ENCODE measurements around the gene ACBD7. TPM values are rescaled to one million over a fixed set of nuclear protein-coding genes. Genes with fewer than 3 reads are reported as not detected.
A peak's percentile ranks its signal among the peaks of the same experiment; 100 is the strongest.

ACBD7 gene
- total RNA-seq, 2 experiments from 2014 or later: 2.4 to 2.6 TPM

GRCh38 chr10:15120523-15120922, 31.9 kb upstream of the ACBD7 start:
- ChIA-PET CTCF (interaction anchor here (3.4 kb wide), 1 partner anchor 15 kb away, joined by 16 read pairs; no protein-coding TSS in a partner anchor), POLR2A (no interaction called here)
- no peaks in the 10 kb centered on the region for H3K9me3 Mint-ChIP-seq (ENCODE audit: low read depth)
- DNase-seq: no peak
- no peak for ATAC-seq
- intact Hi-C loops (cut with DNase I, micrococcal nuclease): loop anchor here in 1 of 2 experiments (5.0 to 10.0 kb wide), 3 partner anchors 87 to 558 kb away; no protein-coding TSS in a partner anchor
- no peak overlapping the region for H3K27ac Mint-ChIP-seq
- peaks cover 38% of the 10 kb centered on the region for H3K4me1 Mint-ChIP-seq
- no peaks in the 10 kb centered on the region for H3K27me3 Mint-ChIP-seq
- H3K4me3 Mint-ChIP-seq: no peak overlapping the region
- peaks cover 17% of the 10 kb centered on the region for H3K36me3 Mint-ChIP-seq (ENCODE audit: low read depth)

DNA sequence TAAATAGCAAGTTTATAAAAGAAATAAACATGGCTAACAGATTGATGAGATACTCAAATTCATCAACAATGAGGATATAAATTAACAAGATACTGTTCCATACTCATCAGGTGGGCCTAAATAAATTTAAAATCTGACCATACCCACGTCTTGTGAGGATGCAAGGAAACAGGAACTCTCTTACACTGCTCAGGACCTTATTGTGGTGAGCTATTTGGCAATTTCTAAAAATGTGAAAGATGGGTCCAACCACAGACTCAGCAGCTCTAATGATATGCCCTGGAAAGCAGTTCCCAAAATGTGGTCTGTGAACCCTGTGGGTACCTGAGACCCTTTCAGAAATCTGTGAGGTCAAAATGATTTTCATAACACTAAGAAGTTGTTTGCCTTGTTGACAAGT, 30.0 kb upstream of the ACBD7 start:
- CTCF ChIA-PET: interaction anchor here (0.9 to 1.7 kb wide), 2 partner anchors 12 to 15 kb away, joined by 3 to 7 read pairs; no protein-coding TSS in a partner anchor

GRCh38 chr10:15116225-15116624, 27.6 kb upstream of the ACBD7 start:
- Mint-ChIP-seq H3K4me1 (peaks cover 9% of the 10 kb centered on the region), H3K4me3 (no peak overlapping the region), H3K9me3 (ENCODE audit: low read depth) (no peaks in the 10 kb centered on the region), H3K27me3 (no peaks in the 10 kb centered on the region), H3K27ac (no peak overlapping the region), H3K36me3 (ENCODE audit: low read depth) (peaks cover 12% of the 10 kb centered on the region)
- DNase-seq (no peak), ATAC-seq (no peak)
- intact Hi-C loops (cut with DNase I, micrococcal nuclease): no loop called here
- POLR2A ChIA-PET: no interaction called here
- CTCF ChIA-PET: interaction anchor here (0.9 to 2.0 kb wide), 2 partner anchors 10 to 11 kb away, joined by 3 to 6 read pairs; no protein-coding TSS in a partner anchor

More for the DNA sequence above, 30.0 kb upstream of the ACBD7 start:
- Mint-ChIP-seq H3K4me3 (no peak overlapping the region), H3K9me3 (ENCODE audit: low read depth) (no peaks in the 10 kb centered on the region), H3K27ac (no peak overlapping the region), H3K4me1 (peaks cover 21% of the 10 kb centered on the region), H3K36me3 (ENCODE audit: low read depth) (peaks cover 9% of the 10 kb centered on the region), H3K27me3 (no peaks in the 10 kb centered on the region)
- POLR2A ChIA-PET: interaction anchor here (1.2 kb wide), 1 partner anchor 933 kb away, joined by 3 read pairs; no protein-coding TSS in a partner anchor
- intact Hi-C loops (cut with DNase I, micrococcal nuclease): no loop called here
- DNase-seq (no peak), ATAC-seq (no peak)

- Mint-ChIP-seq H3K4me3 (no peak overlapping the region), H3K27me3 (no peaks in the 10 kb centered on the region), H3K4me1 (peaks cover 9% of the 10 kb centered on the region), H3K9me3 (ENCODE audit: low read depth) (no peaks in the 10 kb centered on the region), H3K27ac (no peak overlapping the region), H3K36me3 (ENCODE audit: low read depth) (peaks cover 15% of the 10 kb centered on the region)
- ATAC-seq (no peak), DNase-seq (no peak)
- ChIA-PET POLR2A (interaction anchor here (0.8 kb wide), 1 partner anchor 28 kb away, joined by 3 read pairs; no protein-coding TSS in a partner anchor), CTCF (interaction anchor here (0.6 to 1.7 kb wide), 4 partner anchors 8 to 142 kb away, joined by 3 to 8 read pairs (median 6); no protein-coding TSS in a partner anchor)
- intact Hi-C loops (cut with DNase I, micrococcal nuclease): no loop called here
Measured at GRCh38 chr10:15113766-15114165, 25.2 kb upstream of the ACBD7 start.

DNA sequence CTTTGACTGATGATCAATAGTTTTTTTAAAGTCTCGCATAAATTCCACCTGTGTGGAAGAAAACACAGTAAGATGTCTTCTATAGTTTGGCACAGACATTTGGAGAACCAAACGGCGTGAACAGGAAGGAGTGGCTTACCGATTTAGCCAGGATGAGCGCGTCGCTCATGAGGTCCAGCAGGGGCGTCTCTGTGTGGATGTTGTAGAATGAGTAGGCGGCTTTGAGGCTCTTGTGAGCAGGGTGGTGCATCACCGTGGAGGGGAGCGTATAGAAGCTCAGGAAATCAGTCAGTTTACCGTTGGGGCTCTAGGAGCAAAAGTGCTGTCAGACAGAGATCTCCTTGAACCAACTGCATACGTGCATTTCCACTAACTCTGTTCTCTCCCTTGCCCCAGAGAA, 24.1 kb upstream of the ACBD7 start:
- Mint-ChIP-seq H3K27me3 (no peaks in the 10 kb centered on the region), H3K4me1 (peaks cover 9% of the 10 kb centered on the region), H3K36me3 (ENCODE audit: low read depth) (peaks cover 23% of the 10 kb centered on the region), H3K9me3 (ENCODE audit: low read depth) (no peaks in the 10 kb centered on the region), H3K27ac (peak overlapping the region; percentile 7), H3K4me3 (no peak overlapping the region)
- CTCF ChIA-PET: interaction anchor here (1.2 to 1.7 kb wide), 2 partner anchors 7 to 8 kb away, joined by 3 to 8 read pairs; no protein-coding TSS in a partner anchor
- intact Hi-C loops (cut with DNase I, micrococcal nuclease): no loop called here
- ATAC-seq (peak; percentile 96), DNase-seq (peak; percentile 43)
- POLR2A ChIA-PET: no interaction called here

DNA sequence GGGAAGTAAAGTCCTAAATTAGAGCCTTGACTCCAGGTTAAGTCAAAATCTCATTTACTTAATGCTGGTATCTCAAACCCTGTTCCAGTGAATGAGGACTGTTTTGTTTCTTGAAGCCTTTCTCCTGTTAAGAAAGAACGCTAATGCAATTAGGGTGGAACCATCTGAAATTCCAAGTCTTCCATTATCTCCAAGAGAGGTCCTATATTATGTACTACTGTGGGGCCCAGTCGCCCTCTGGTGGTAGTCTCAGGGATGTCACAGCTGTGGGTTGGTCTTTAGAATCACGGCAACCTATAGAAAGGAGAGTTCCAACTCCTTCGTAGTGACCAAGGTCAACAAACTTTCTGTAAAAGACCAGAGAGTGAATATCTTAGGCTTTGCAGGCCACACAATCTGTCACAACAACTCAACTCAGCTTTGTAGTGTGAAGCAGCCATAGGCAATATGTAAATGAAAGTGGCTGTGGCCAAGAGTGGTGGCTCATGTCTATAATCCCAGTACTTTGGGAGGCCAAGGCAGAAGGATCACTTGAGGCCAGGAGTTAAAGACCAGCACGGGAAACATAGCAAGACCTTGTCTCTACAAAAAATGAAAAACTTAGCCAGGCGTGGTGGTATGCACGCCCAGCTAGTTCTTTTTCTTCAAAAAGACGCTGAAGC, 17.9 kb upstream of the ACBD7 start:
- intact Hi-C loops (cut with DNase I, micrococcal nuclease): loop anchor here (1.0 kb wide), 2 partner anchors 18 to 115 kb away; partner anchors contain the start of gene ACBD7 (in 1 of the 2)
- H3K27ac Mint-ChIP-seq: peak overlapping the region; percentile 58

GRCh38 chr10:15103513-15103912, 14.9 kb upstream of the ACBD7 start:
- CTCF ChIA-PET: interaction anchor here (0.7 to 1.8 kb wide), 4 partner anchors 9 to 112 kb away, joined by 3 to 4 read pairs (median 3); no protein-coding TSS in a partner anchor
- Mint-ChIP-seq H3K27ac (peak overlapping the region; percentile 17), H3K9me3 (ENCODE audit: low read depth) (no peaks in the 10 kb centered on the region), H3K4me3 (no peak overlapping the region), H3K4me1 (peaks cover 23% of the 10 kb centered on the region), H3K27me3 (no peaks in the 10 kb centered on the region), H3K36me3 (ENCODE audit: low read depth) (peaks cover 61% of the 10 kb centered on the region)
- ATAC-seq (no peak), DNase-seq (no peak)
- intact Hi-C loops (cut with DNase I, micrococcal nuclease): no loop called here
- POLR2A ChIA-PET: interaction anchor here (0.7 kb wide), 1 partner anchor 18 kb away, joined by 3 read pairs; no protein-coding TSS in a partner anchor

More for the DNA sequence above, 17.9 kb upstream of the ACBD7 start:
- peak; percentile 98 for ATAC-seq
- H3K4me1 Mint-ChIP-seq: peaks cover 9% of the 10 kb centered on the region
- peak; percentile 81 for DNase-seq
- POLR2A ChIA-PET: no interaction called here
- H3K36me3 Mint-ChIP-seq (ENCODE audit: low read depth): peaks cover 50% of the 10 kb centered on the region
- CTCF ChIA-PET: interaction anchor here (0.7 to 2.8 kb wide), 11 partner anchors 9 to 158 kb away, joined by 3 to 16 read pairs (median 3); partner anchors contain the start of gene RPP38
- H3K27me3 Mint-ChIP-seq: no peaks in the 10 kb centered on the region
- no peaks in the 10 kb centered on the region for H3K9me3 Mint-ChIP-seq (ENCODE audit: low read depth)
- H3K4me3 Mint-ChIP-seq: no peak overlapping the region

GRCh38 chr10:15099886-15100285, 11.3 kb upstream of the ACBD7 start:
- ChIA-PET POLR2A (no interaction called here), CTCF (interaction anchor here (0.8 to 1.3 kb wide), 4 partner anchors 9 to 146 kb away, joined by 3 to 5 read pairs (median 4); partner anchors contain the start of gene DCLRE1C)
- H3K27me3 Mint-ChIP-seq: no peaks in the 10 kb centered on the region
- peaks cover 22% of the 10 kb centered on the region for H3K4me1 Mint-ChIP-seq
- DNase-seq (no peak), ATAC-seq (no peak)
- peaks cover 48% of the 10 kb centered on the region for H3K36me3 Mint-ChIP-seq (ENCODE audit: low read depth)
- H3K4me3 Mint-ChIP-seq: peak overlapping the region; percentile 25
- peak overlapping the region; percentile 77 for H3K27ac Mint-ChIP-seq
- H3K9me3 Mint-ChIP-seq (ENCODE audit: low read depth): no peaks in the 10 kb centered on the region
- intact Hi-C loops (cut with DNase I, micrococcal nuclease): loop anchor here (5.0 to 10.0 kb wide), 3 partner anchors 143 to 603 kb away; partner anchors contain the start of genes FAM171A1 (in 1 of the 2) and MEIG1 (in 1 of the 2)

DNA sequence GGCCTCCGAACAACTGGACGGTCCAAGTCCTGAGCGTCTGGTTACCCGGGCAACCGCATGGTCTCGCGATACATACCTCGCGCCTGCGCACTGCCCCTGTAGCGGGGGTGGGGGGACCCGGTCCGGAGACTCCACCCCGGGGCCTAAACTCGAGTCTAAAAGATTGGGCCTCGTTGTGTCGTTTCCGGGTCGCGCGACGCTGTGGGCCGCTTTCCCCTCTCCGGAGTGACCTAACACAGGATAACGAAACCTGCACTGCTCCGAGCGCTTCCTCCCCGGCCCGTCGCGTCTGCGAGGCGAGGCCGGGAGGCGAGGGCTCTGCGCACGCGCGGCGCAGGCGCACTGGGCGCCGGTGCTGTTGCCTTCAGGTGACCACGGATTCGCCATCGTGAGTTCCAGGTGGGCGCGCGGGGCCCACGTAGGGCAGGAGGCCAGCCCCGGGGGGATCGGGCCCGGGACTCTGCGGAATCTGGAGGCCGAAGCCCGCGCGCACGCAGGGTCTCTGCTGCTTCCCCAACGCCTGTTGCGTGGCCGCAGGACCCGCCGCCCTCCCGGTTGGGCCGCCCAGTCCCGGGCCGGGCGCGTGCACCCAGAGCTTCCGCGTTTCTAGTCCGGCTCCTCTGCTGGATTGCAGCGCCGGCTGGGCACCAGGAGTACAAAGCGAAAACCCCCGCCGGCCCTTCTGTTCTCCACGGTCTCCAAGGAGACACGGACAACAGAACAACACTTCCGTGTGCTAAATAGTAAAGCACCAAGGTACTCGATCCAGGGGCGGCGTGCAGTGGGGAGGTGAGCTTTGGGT, 8.6 kb upstream of the ACBD7 start, which contains the start of gene RPP38:
Gene RPP38, plus strand, starts transcription at position 345 of the 802 bp plus-strand sequence. CDS start 5,960 bp downstream, outside the sequence.
- ChIA-PET POLR2A (interaction anchor here (0.6 to 0.9 kb wide), 3 partner anchors 18 to 912 kb away, joined by 3 read pairs; no protein-coding TSS in a partner anchor), CTCF (interaction anchor here (1.3 kb wide), 2 partner anchors 10 to 12 kb away, joined by 5 to 7 read pairs; no protein-coding TSS in a partner anchor)
- Mint-ChIP-seq H3K27me3 (no peaks in the 10 kb centered on the region), H3K27ac (peak within 1 kb of the TSS; percentile 97), H3K4me3 (peak within 1 kb of the TSS; percentile 87), H3K9me3 (ENCODE audit: low read depth) (no peaks in the 10 kb centered on the region), H3K4me1 (peaks cover 22% of the 10 kb centered on the region), H3K36me3 (ENCODE audit: low read depth) (peaks cover 28% of the 10 kb centered on the region)
- DNase-seq: peak; percentile 97
- intact Hi-C loops (cut with DNase I, micrococcal nuclease): loop anchor here (1.0 to 10.0 kb wide), 13 partner anchors 9 to 600 kb away; partner anchors contain the start of genes ACBD7 (in 2 of the 2), FAM171A1 (in 2 of the 2), MEIG1 (in 2 of the 2) and SUV39H2 (in 2 of the 2)
- ATAC-seq: peak; percentile 95

- no peak for DNase-seq
- peak; percentile 30 for ATAC-seq
- POLR2A ChIA-PET: no interaction called here
Measured at GRCh38 chr10:15096661-15097010, 8.1 kb upstream of the ACBD7 start.

More at GRCh38 chr10:15096661-15097010, 8.1 kb upstream of the ACBD7 start:
- Mint-ChIP-seq H3K36me3 (ENCODE audit: low read depth) (peaks cover 23% of the 10 kb centered on the region), H3K4me1 (peaks cover 19% of the 10 kb centered on the region), H3K27me3 (no peaks in the 10 kb centered on the region), H3K4me3 (peak overlapping the region; percentile 87), H3K27ac (peak overlapping the region; percentile 83), H3K9me3 (ENCODE audit: low read depth) (no peaks in the 10 kb centered on the region)
- CTCF ChIA-PET: interaction anchor here (1.6 kb wide), 1 partner anchor 10 kb away, joined by 3 read pairs; no protein-coding TSS in a partner anchor
- intact Hi-C loops (cut with DNase I, micrococcal nuclease): loop anchor here (1.0 to 10.0 kb wide), 13 partner anchors 8 to 599 kb away; partner anchors contain the start of genes ACBD7 (in 2 of the 2), FAM171A1 (in 2 of the 2), MEIG1 (in 2 of the 2) and SUV39H2 (in 2 of the 2)
